ENCODE measurements around the gene CDYL2.

DNA sequence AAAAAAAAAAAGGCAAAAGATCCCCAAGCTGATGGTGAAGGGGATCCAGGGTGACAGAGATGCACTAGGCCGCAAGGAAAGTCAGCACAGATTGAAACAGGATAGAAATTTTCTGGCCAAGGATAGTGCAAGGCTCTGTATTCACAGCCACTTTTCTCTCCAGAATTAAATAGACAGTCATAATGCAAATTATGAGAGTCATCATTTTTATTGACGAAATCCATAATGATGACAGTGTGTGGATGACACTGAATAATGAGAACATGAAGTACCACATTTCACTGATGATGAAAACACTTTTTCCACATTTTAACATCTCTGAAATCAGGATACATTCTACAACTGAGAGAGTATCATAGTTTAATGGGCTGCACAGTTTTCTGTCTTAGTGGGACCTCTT, 72.5 kb downstream of the CDYL2 start:
- no peak for TF ChIP-seq POLR2AphosphoS5 (IDR thresholded peaks at IDR 0.05)
- TF ChIP-seq, protein P1, sequence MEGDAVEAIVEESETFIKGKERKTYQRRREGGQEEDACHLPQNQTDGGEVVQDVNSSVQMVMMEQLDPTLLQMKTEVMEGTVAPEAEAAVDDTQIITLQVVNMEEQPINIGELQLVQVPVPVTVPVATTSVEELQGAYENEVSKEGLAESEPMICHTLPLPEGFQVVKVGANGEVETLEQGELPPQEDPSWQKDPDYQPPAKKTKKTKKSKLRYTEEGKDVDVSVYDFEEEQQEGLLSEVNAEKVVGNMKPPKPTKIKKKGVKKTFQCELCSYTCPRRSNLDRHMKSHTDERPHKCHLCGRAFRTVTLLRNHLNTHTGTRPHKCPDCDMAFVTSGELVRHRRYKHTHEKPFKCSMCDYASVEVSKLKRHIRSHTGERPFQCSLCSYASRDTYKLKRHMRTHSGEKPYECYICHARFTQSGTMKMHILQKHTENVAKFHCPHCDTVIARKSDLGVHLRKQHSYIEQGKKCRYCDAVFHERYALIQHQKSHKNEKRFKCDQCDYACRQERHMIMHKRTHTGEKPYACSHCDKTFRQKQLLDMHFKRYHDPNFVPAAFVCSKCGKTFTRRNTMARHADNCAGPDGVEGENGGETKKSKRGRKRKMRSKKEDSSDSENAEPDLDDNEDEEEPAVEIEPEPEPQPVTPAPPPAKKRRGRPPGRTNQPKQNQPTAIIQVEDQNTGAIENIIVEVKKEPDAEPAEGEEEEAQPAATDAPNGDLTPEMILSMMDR (IDR thresholded peaks at IDR 0.05), result no peak
